Measurements from ENCODE around the gene PGF.

The PGF gene

GRCh38 chr14:74919421-74920165 is 35.8 kb downstream of the PGF start:
- no peak for TF ChIP-seq CTCF (IDR thresholded peaks at IDR 0.05; ENCODE audit: extremely low read depth, missing control alignments)
- no peak for DNase-seq (ENCODE audit: low spot score)

GRCh38 chr14:74918380-74918779 is 37.0 kb downstream of the PGF start:
- TF ChIP-seq CTCF (IDR thresholded peaks at IDR 0.05; ENCODE audit: extremely low read depth, missing control alignments) = no peak
- no peak for DNase-seq (ENCODE audit: low spot score)

DNA sequence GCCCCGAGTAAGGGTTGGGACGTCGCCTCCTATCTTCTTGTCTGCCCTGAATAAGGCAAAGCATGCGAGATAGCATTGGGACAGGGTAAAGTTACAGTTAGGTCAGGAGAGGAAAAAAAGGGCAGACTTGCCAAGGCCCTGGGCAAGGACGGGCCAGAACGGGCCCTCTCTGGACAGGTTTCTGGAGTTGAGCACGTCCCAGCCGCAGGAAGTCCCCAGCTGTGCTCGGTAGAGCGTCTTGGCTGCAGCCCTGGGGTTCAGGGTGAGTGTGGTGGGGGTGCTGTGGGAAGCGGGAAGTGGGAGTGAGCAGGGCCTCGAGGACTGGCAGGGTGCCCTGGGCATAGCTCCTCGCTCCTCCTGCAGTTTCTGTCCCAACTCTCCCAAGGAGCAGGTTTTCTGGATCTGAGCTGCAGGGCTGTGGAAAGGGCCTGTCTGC is 37.7 kb downstream of the PGF start:
- no peak for DNase-seq (ENCODE audit: low spot score)
- no peak for TF ChIP-seq CTCF (IDR thresholded peaks at IDR 0.05; ENCODE audit: extremely low read depth, missing control alignments)

DNA sequence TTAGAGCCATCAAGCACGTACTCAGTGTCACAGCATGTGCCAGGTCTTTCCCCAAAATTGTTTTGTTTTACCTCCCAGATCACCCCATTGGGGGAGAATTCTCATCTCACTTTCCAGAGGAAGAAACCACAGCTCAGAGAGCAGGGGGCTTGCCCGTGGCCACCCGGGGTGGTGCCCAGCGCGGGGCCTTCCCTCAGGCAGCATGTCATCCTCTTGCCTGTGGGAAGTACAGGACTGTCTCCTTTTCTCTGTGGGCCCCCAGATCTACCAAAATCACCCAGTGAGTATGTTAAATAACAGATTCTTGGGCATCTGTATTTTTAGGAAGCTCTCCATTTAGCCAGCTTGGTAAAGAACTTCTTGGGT is 38.2 kb downstream of the PGF start:
- no peak for TF ChIP-seq CTCF (IDR thresholded peaks at IDR 0.05; ENCODE audit: extremely low read depth, missing control alignments)
- DNase-seq (ENCODE audit: low spot score) = no peak

DNA sequence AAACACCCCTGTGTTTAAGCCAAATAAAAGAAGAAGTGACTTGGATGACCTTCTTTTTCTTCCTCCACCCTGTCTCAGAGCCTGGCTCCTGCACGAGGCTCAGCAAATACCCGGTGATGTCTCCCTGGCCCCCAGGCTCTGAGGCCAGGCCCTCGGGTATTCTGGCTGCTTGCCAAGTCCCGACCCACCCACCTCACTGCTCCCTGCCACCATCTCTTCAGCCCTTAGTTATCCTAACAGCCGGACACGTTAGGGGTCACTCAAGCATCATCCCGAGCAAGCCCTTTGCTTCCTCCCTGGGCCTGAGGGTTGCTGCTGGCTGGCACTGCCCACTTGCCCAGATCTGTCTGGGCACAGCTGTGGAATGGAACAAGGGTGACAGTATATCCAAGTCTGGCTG is 39.6 kb downstream of the PGF start:
- no peak for DNase-seq (ENCODE audit: low spot score)
- TF ChIP-seq CTCF (IDR thresholded peaks at IDR 0.05; ENCODE audit: extremely low read depth, missing control alignments) = no peak

DNA sequence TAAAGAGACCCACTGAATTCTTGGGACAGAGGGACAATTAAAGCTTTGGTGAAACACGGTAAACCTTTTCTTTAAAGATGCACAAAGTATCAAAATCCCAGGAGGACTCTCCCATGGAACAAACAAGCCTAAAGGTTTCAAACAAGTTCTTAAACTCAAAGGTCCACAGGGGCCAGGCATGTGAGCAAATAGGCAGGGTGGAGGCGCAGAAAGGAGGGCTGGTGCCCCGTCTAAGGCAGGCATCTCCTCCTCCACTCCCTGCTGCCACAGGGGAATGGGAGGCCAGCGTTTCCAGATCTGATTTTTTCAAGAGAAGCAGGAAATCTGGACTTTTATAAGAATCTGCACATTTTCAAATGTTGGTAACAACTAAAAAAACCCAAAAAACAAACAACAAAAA is 40.0 kb downstream of the PGF start:
- no peak for TF ChIP-seq CTCF (IDR thresholded peaks at IDR 0.05; ENCODE audit: extremely low read depth, missing control alignments)
- no peak for DNase-seq (ENCODE audit: low spot score)

DNA sequence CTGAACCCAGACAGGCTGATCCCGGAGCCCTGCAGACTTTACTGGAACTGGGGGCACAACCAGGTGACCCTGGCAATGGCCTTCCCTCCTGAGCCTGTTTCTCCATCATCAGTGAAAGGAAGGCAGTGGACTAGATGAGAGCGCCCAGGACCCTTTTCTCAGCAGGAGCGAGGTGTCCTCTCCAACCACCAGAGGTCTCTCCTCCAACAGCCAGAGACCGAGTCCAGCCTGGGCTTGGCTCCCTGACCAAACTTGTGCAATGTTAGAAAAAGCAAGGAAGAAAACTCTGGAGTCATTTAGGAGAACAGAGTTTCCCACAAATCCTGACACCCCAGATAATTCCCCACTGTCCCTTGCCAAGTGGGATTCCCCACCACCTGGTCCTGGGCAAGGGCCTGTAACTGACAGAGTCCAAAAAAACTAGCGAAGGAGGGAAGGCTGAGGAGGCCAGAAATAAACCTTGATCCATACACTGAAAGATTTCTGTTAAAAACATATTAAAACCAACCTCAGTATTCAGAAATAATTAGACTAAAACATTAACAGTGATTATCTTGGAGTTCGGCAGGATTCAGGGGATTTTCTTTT is 41.3 kb downstream of the PGF start:
- peak; percentile 36 for TF ChIP-seq CTCF (IDR thresholded peaks at IDR 0.05; ENCODE audit: extremely low read depth, missing control alignments)
- DNase-seq (ENCODE audit: low spot score) = peak; percentile 71
